HCT116 (cell line): ENCODE measurements around the gene TBC1D17. TPM values are rescaled to one million over a fixed set of nuclear protein-coding genes. Genes with fewer than 3 reads are reported as not detected.

ENCODE experiments used
- ATAC-seq: fragments of 200-7000 bp; cut with Tn5 transposase; 2 replicates; pipeline ENCODE4 v1.9.1; 2020; ENCODE audit warnings: mild to moderate bottlenecking, moderate library complexity
- BruUV-seq: library from RNA; stranded (reverse); fragments of 400-500 nt; replicated peaks from 2 replicates; lab custom pipeline; 2021; lab: Mats Ljungman, UMichigan
- CTCF ChIA-PET: fragments of 300-600 bp; sonication (Branson Sonifier 250); formaldehyde crosslinking; loops from one replicate; lab custom pipeline; 2021; ENCODE audit warnings: antibody characterized with exemption; lab: Charles Lee
- POLR2A ChIA-PET: fragments of 300-600, 350-600 bp; sonication (Branson Sonifier 250); formaldehyde crosslinking; loops from one replicate; lab custom pipeline; 2021; ENCODE audit warnings: antibody characterized with exemption; lab: Charles Lee
- RAD21 ChIA-PET, 2 experiments: fragments of 300-600 bp; sonication (Branson Sonifier 250); formaldehyde crosslinking; loops; one replicate each; lab custom pipeline; 2023; ENCODE audit warnings: low total read pairs in 2 of 2; ENCODE audit not compliant: uncharacterized antibody in 2 of 2, unreplicated experiment in 2 of 2, low non-redundant PET in 1 of 2; lab: Charles Lee
- DNase-seq: peaks from one replicate; pipeline ENCODE4 v3.0.0-alpha.2; 2010; ENCODE audit warnings: low read depth, low spot score
- H2AFZ ChIP-seq: fragments of 200-600 bp; shearing (Covaris generic), sonication (generic); 2 replicates; pipeline ENCODE4 v1.6.1; 2017; ENCODE audit warnings: low read depth, mixed run types, mixed read lengths, antibody characterized with exemption, low read length; ENCODE audit not compliant: poor library complexity, severe bottlenecking
- H3K27ac ChIP-seq: 2 replicates; pipeline ENCODE4 v1.5.1; 2012; ENCODE audit warnings: low read depth, low read length
- H3K27me3 ChIP-seq: fragments of 200-600 bp; sonication (generic); 2 replicates; pipeline ENCODE4 v1.6.1; 2016; ENCODE audit warnings: mixed run types, low read length, mixed read lengths; ENCODE audit not compliant: insufficient read depth
- H3K36me3 ChIP-seq, 2 experiments: fragments of 200-500 bp in 1 of 2; fragments of 200-600 bp in 1 of 2; sonication (Bioruptor generic) in 1 of 2; sonication (generic) in 1 of 2; 2 replicates each; pipeline versions ENCODE4 v1.5.1 to v1.6.1; 2014 to 2016; ENCODE audit warnings: low read length in 2 of 2, inconsistent platforms in 1 of 2, mixed read lengths in 1 of 2, mixed run types in 1 of 2; ENCODE audit not compliant: insufficient read depth in 2 of 2, control insufficient read depth in 1 of 2
- H3K4me1 ChIP-seq, 2 experiments: fragments of 200-600 bp in 1 of 2; sonication (generic) in 1 of 2; 2 replicates each; pipeline versions ENCODE4 v1.5.1 to v1.6.1; 2012 to 2017; ENCODE audit warnings: low read length in 2 of 2, inconsistent platforms in 1 of 2, mild to moderate bottlenecking in 1 of 2, mixed read lengths in 1 of 2, mixed run types in 1 of 2, moderate library complexity in 1 of 2; ENCODE audit not compliant: insufficient read depth in 2 of 2, control insufficient read depth in 1 of 2
- H3K4me2 ChIP-seq: fragments of 200-600 bp; sonication (generic); 2 replicates; pipeline ENCODE4 v1.6.1; 2017; ENCODE audit warnings: mixed run types, low read length, mixed read lengths
- H3K4me3 ChIP-seq, 2 experiments: fragments of 200-600 bp in 1 of 2; sonication (generic) in 1 of 2; replicated peaks in 1 of 2; 2 replicates each; pipeline ENCODE4 v1.5.1; 2011 to 2016; ENCODE audit warnings: low read length in 2 of 2, control low read depth in 1 of 2, low read depth in 1 of 2, mild to moderate bottlenecking in 1 of 2, mixed read lengths in 1 of 2, mixed run types in 1 of 2
- H3K79me2 ChIP-seq: fragments of 200-600 bp; sonication (generic); 2 replicates; pipeline ENCODE4 v1.6.1; 2017; ENCODE audit warnings: mild to moderate bottlenecking, mixed run types, low read length, moderate library complexity, mixed read lengths; ENCODE audit not compliant: insufficient read depth
- H3K9ac ChIP-seq: fragments of 200-600 bp; sonication (generic); 2 replicates; pipeline ENCODE4 v1.6.1; 2016; ENCODE audit warnings: low read length, mixed read lengths
- H3K9me2 ChIP-seq: fragments of 200-600 bp; sonication (generic), shearing (Covaris generic); 2 replicates; pipeline ENCODE4 v1.6.1; 2017; ENCODE audit warnings: mixed run types, mild to moderate bottlenecking, moderate library complexity; ENCODE audit not compliant: insufficient read depth
- H3K9me3 ChIP-seq, 2 experiments: fragments of 200-500 bp in 1 of 2; fragments of 200-600 bp in 1 of 2; sonication (Bioruptor generic) in 1 of 2; sonication (generic) in 1 of 2; 2 replicates each; pipeline ENCODE4 v1.6.1; 2014 to 2017; ENCODE audit warnings: low read length in 2 of 2, mixed read lengths in 2 of 2, inconsistent platforms in 1 of 2, low read depth in 1 of 2, mild to moderate bottlenecking in 1 of 2, mixed run types in 1 of 2, moderate library complexity in 1 of 2; ENCODE audit not compliant: control insufficient read depth in 1 of 2, insufficient read depth in 1 of 2
- H4K20me1 ChIP-seq: fragments of 200-600 bp; sonication (generic), shearing (Covaris generic); 2 replicates; pipeline ENCODE4 v1.6.1; 2017; ENCODE audit warnings: mixed run types, mild to moderate bottlenecking, moderate library complexity; ENCODE audit not compliant: insufficient read depth
- CBX3 ChIP-seq: IDR thresholded peaks from 2 replicates; pipeline ENCODE4 v1.6.1; 2012; ENCODE audit warnings: low read depth
- ELF1 ChIP-seq: IDR thresholded peaks from 2 replicates; pipeline ENCODE4 v1.6.1; 2012; ENCODE audit warnings: low read depth, borderline replicate concordance
- EZH2 ChIP-seq: fragments of 200-600 bp; sonication (generic); IDR thresholded peaks from 2 replicates; pipeline ENCODE4 v1.6.1; 2017; ENCODE audit warnings: antibody characterized with exemption, mixed run types
- EZH2phosphoT487 ChIP-seq: fragments of 200-600 bp; IDR thresholded peaks from 2 replicates; pipeline ENCODE4 v1.6.1; 2018; ENCODE audit warnings: antibody characterized with exemption, borderline replicate concordance
- FOSL1 ChIP-seq: IDR thresholded peaks from 2 replicates; pipeline ENCODE4 v1.6.1; 2012; ENCODE audit warnings: low read depth
- JUND ChIP-seq: IDR thresholded peaks from 2 replicates; pipeline ENCODE4 v1.6.1; 2012
- MAX ChIP-seq: IDR thresholded peaks from 2 replicates; pipeline ENCODE4 v1.6.1; 2012
- POLR2A ChIP-seq: IDR thresholded peaks from 2 replicates; pipeline ENCODE4 v1.7.0; 2011; ENCODE audit warnings: borderline replicate concordance; ENCODE audit not compliant: insufficient read depth, insufficient read length; ENCODE audit errors: extremely low read depth
- RAD21 ChIP-seq: IDR thresholded peaks from 2 replicates; pipeline ENCODE4 v1.6.1; 2012; ENCODE audit warnings: low read depth, mild to moderate bottlenecking
- REST ChIP-seq: IDR thresholded peaks from 2 replicates; pipeline ENCODE4 v1.6.1; 2012; ENCODE audit warnings: low read depth
- SIN3A ChIP-seq: IDR thresholded peaks from 2 replicates; pipeline ENCODE4 v1.6.1; 2012; ENCODE audit warnings: low read depth
- SP1 ChIP-seq: IDR thresholded peaks from 2 replicates; pipeline ENCODE4 v1.6.1; 2012; ENCODE audit warnings: low read depth
- SRF ChIP-seq: IDR thresholded peaks from 2 replicates; pipeline ENCODE4 v1.6.1; 2012; ENCODE audit warnings: low read depth
- TCF7L2 ChIP-seq: IDR thresholded peaks from 2 replicates; pipeline ENCODE4 v1.7.0; 2011; ENCODE audit warnings: borderline replicate concordance, inconsistent platforms; ENCODE audit not compliant: insufficient read depth, insufficient read length; ENCODE audit errors: extremely low read depth
- YY1 ChIP-seq: IDR thresholded peaks from 2 replicates; pipeline ENCODE4 v1.6.1; 2011; ENCODE audit warnings: low read length, low read depth, moderate library complexity, mild to moderate bottlenecking; ENCODE audit not compliant: insufficient replicate concordance; ENCODE audit errors: extremely low read depth
- ZFX ChIP-seq: fragments of 450-650 bp; IDR thresholded peaks from 2 replicates; pipeline ENCODE4 v1.6.1; 2017
- intact Hi-C: fragments of 100-400 bp; cut with micrococcal nuclease; formaldehyde crosslinking; loops from 2 replicates; pipeline ENCODE4 v1.10.0; 2022
- total RNA-seq: library from RNA; stranded (reverse); gene quantifications from one replicate; pipeline ENCODE4 v1.2.1, GENCODE V29; 2021; ENCODE audit not compliant: unreplicated experiment
- TF ChIP-seq, protein P1 (sequence below): IDR thresholded peaks from 2 replicates; pipeline ENCODE4 v1.6.1; 2011; ENCODE audit warnings: mild to moderate bottlenecking, low read length, moderate library complexity; ENCODE audit not compliant: insufficient replicate concordance; ENCODE audit errors: extremely low read depth

TBC1D17 gene
- total RNA-seq, 1 experiment from 2014 or later = 32.9 TPM

- intact Hi-C loops = no loop called here
- CTCF ChIA-PET = no interaction called here
Measured at GRCh38 chr19:49907745-49908446, 30.4 kb downstream of the TBC1D17 start.

More at GRCh38 chr19:49907745-49908446, 30.4 kb downstream of the TBC1D17 start:
- Histone ChIP-seq H3K79me2 (peaks cover 36% of the 10 kb centered on the region), H4K20me1 (no peaks in the 10 kb centered on the region), H3K4me2 (no peak overlapping the region), H3K4me3 (no peak overlapping the region), H3K4me1 (no peaks in the 10 kb centered on the region), H3K27ac (no peak overlapping the region), H3K9ac (no peak overlapping the region), H3K9me3 (no peaks in the 10 kb centered on the region), H3K36me3 (peaks cover 20 to 38% of the 10 kb centered on the region in 2 experiments), H3K9me2 (no peaks in the 10 kb centered on the region), H3K27me3 (no peaks in the 10 kb centered on the region), H2AFZ (no peak overlapping the region)
- ATAC-seq = no peak
- DNase-seq = no peak
- no peak for TF ChIP-seq EZH2
- TF ChIP-seq TCF7L2 = no peak
- TF ChIP-seq, protein P1, sequence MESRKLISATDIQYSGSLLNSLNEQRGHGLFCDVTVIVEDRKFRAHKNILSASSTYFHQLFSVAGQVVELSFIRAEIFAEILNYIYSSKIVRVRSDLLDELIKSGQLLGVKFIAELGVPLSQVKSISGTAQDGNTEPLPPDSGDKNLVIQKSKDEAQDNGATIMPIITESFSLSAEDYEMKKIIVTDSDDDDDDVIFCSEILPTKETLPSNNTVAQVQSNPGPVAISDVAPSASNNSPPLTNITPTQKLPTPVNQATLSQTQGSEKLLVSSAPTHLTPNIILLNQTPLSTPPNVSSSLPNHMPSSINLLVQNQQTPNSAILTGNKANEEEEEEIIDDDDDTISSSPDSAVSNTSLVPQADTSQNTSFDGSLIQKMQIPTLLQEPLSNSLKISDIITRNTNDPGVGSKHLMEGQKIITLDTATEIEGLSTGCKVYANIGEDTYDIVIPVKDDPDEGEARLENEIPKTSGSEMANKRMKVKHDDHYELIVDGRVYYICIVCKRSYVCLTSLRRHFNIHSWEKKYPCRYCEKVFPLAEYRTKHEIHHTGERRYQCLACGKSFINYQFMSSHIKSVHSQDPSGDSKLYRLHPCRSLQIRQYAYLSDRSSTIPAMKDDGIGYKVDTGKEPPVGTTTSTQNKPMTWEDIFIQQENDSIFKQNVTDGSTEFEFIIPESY = no peak
- no peak for TF ChIP-seq EZH2phosphoT487
- TF ChIP-seq ELF1 = no peak
- no peak for TF ChIP-seq SP1
- TF ChIP-seq ZFX = no peak
- no peak for TF ChIP-seq RAD21
- TF ChIP-seq MAX = no peak
- no peak for TF ChIP-seq REST
- TF ChIP-seq SRF = no peak
- TF ChIP-seq JUND = no peak
- TF ChIP-seq CBX3 = no peak
- no peak for TF ChIP-seq SIN3A
- no peak for TF ChIP-seq FOSL1
- TF ChIP-seq YY1 = no peak
- TF ChIP-seq POLR2A = no peak
- no TSS peak for BruUV-seq
- POLR2A ChIA-PET = no interaction called here
- RAD21 ChIA-PET = no interaction called here
